Activated CD4-positive, alpha-beta T cell treated with anti-CD3 and anti-CD28 coated beads, Interleukin-2, amount 10 ng/mL, durations not matched to agents 7 days and 5 days (primary cell): ENCODE results near the gene CTU2. TPM values are rescaled to one million over a fixed set of nuclear protein-coding genes. Genes with fewer than 3 reads are reported as not detected.

Experiments used
- CTCF ChIA-PET: fragments of 350-600 bp; sonication (Branson Sonifier 250); formaldehyde crosslinking; loops from one replicate; lab custom pipeline; 2021; ENCODE audit warnings: antibody characterized with exemption; lab: Charles Lee
- POLR2A ChIA-PET: fragments of 350-600 bp; sonication (Branson Sonifier 250); formaldehyde crosslinking; loops from one replicate; lab custom pipeline; 2021; ENCODE audit warnings: antibody characterized with exemption; lab: Charles Lee
- DNase-seq: peaks from one replicate; pipeline ENCODE4 v3.0.0-alpha.2; 2020
- H3K27ac Mint-ChIP-seq: one replicate; pipeline ENCODE4 v1.8.0; 2021; ENCODE audit warnings: mild to moderate bottlenecking, moderate library complexity, mixed read lengths
- H3K27me3 Mint-ChIP-seq: one replicate; pipeline ENCODE4 v1.8.0; 2021; ENCODE audit warnings: mixed read lengths
- H3K36me3 Mint-ChIP-seq: one replicate; pipeline ENCODE4 v1.8.0; 2021; ENCODE audit warnings: low read depth, mixed read lengths
- H3K4me1 Mint-ChIP-seq: one replicate; pipeline ENCODE4 v1.8.0; 2021; ENCODE audit warnings: mixed read lengths
- H3K4me3 Mint-ChIP-seq: one replicate; pipeline ENCODE4 v1.8.0; 2021; ENCODE audit warnings: mild to moderate bottlenecking, moderate library complexity, mixed read lengths
- H3K9me3 Mint-ChIP-seq: one replicate; pipeline ENCODE4 v1.8.0; 2021; ENCODE audit warnings: mixed read lengths
- microRNA-seq: library from miRNA; unstranded; fragments of <30 nt; microRNA quantifications from one replicate; pipeline ENCODE4 v1.2.0, GENCODE V29; 2021; ENCODE audit warnings: borderline microRNAs expressed, borderline replicate concordance
- total RNA-seq, 2 experiments: library from RNA; stranded (reverse); gene quantifications; one replicate each; pipeline ENCODE4 v1.2.3, GENCODE V29; 2021

CTU2 gene
- total RNA-seq, 2 experiments from 2014 or later = 20.5 to 27.2 TPM

GRCh38 chr16:88759976-88760350 is 53.7 kb downstream of the CTU2 start:
- Mint-ChIP-seq H3K36me3 (peaks cover 4% of the 10 kb centered on the region), H3K27me3 (no peaks in the 10 kb centered on the region), H3K4me3 (no peak overlapping the region), H3K27ac (no peak overlapping the region), H3K4me1 (peaks cover 27% of the 10 kb centered on the region), H3K9me3 (no peaks in the 10 kb centered on the region)
- CTCF ChIA-PET = interaction anchor here (0.5 to 3.0 kb wide), 6 partner anchors 8 to 1296 kb away, joined by 3 to 10 read pairs (median 4); partner anchors contain the start of gene PIEZO1
- POLR2A ChIA-PET = no interaction called here
- no peak for DNase-seq

GRCh38 chr16:88760424-88761142 is 54.3 kb downstream of the CTU2 start:
- CTCF ChIA-PET = interaction anchor here (1.2 to 3.0 kb wide), 3 partner anchors 15 to 24 kb away, joined by 4 to 9 read pairs (median 4); partner anchors contain the start of gene PIEZO1
- POLR2A ChIA-PET = no interaction called here

GRCh38 chr16:88761143-88761534 is 54.8 kb downstream of the CTU2 start:
- Mint-ChIP-seq H3K36me3 (peaks cover 5% of the 10 kb centered on the region), H3K27ac (no peak overlapping the region), H3K4me1 (peaks cover 30% of the 10 kb centered on the region), H3K27me3 (no peaks in the 10 kb centered on the region), H3K9me3 (no peaks in the 10 kb centered on the region), H3K4me3 (no peak overlapping the region)
- ChIA-PET POLR2A (no interaction called here), CTCF (interaction anchor here (1.2 to 3.0 kb wide), 3 partner anchors 15 to 24 kb away, joined by 4 to 9 read pairs (median 4); partner anchors contain the start of gene PIEZO1)
- no peak for DNase-seq

More at GRCh38 chr16:88760424-88761142, 54.3 kb downstream of the CTU2 start:
- peaks cover 4% of the 10 kb centered on the region for H3K36me3 Mint-ChIP-seq
- DNase-seq = no peak
- no peaks in the 10 kb centered on the region for H3K27me3 Mint-ChIP-seq
- peaks cover 27% of the 10 kb centered on the region for H3K4me1 Mint-ChIP-seq
- no peak overlapping the region for H3K4me3 Mint-ChIP-seq
- H3K9me3 Mint-ChIP-seq = no peaks in the 10 kb centered on the region
- H3K27ac Mint-ChIP-seq = no peak overlapping the region

GRCh38 chr16:88761830-88762229 is 55.5 kb downstream of the CTU2 start:
- Mint-ChIP-seq H3K36me3 (peaks cover 6% of the 10 kb centered on the region), H3K27ac (no peak overlapping the region), H3K27me3 (no peaks in the 10 kb centered on the region), H3K4me1 (peaks cover 32% of the 10 kb centered on the region), H3K9me3 (no peaks in the 10 kb centered on the region), H3K4me3 (no peak overlapping the region)
- ChIA-PET POLR2A (no interaction called here), CTCF (interaction anchor here (3.0 to 3.3 kb wide), 2 partner anchors 22 to 25 kb away, joined by 9 to 15 read pairs; partner anchors contain the start of gene PIEZO1)
- no peak for DNase-seq

- Mint-ChIP-seq H3K36me3 (peaks cover 6% of the 10 kb centered on the region), H3K4me3 (no peak overlapping the region), H3K9me3 (no peaks in the 10 kb centered on the region), H3K4me1 (peaks cover 36% of the 10 kb centered on the region), H3K27me3 (no peaks in the 10 kb centered on the region), H3K27ac (no peak overlapping the region)
- ChIA-PET CTCF (interaction anchor here (0.6 to 3.3 kb wide), 6 partner anchors 10 to 404 kb away, joined by 3 to 15 read pairs (median 4); partner anchors contain the start of gene PIEZO1), POLR2A (no interaction called here)
- DNase-seq = no peak
These were observed 56.1 kb downstream of the CTU2 start for GRCh38 chr16:88762258-88762870.

- no peak for DNase-seq
- ChIA-PET CTCF (interaction anchor here (1.0 to 3.3 kb wide), 4 partner anchors 9 to 404 kb away, joined by 3 to 15 read pairs (median 4); no protein-coding TSS in a partner anchor), POLR2A (no interaction called here)
- peaks cover 34% of the 10 kb centered on the region for H3K4me1 Mint-ChIP-seq
- no peaks in the 10 kb centered on the region for H3K9me3 Mint-ChIP-seq
- no peaks in the 10 kb centered on the region for H3K27me3 Mint-ChIP-seq
- H3K27ac Mint-ChIP-seq = no peak overlapping the region
- H3K4me3 Mint-ChIP-seq = no peak overlapping the region
- H3K36me3 Mint-ChIP-seq = peaks cover 6% of the 10 kb centered on the region
These were observed 56.6 kb downstream of the CTU2 start for GRCh38 chr16:88762941-88763340.

GRCh38 chr16:88763502-88764053 is 57.3 kb downstream of the CTU2 start:
- peaks cover 30% of the 10 kb centered on the region for H3K4me1 Mint-ChIP-seq
- DNase-seq = no peak
- H3K4me3 Mint-ChIP-seq = no peak overlapping the region
- CTCF ChIA-PET = interaction anchor here (0.6 to 3.3 kb wide), 4 partner anchors 18 to 403 kb away, joined by 3 to 15 read pairs (median 4); no protein-coding TSS in a partner anchor
- H3K36me3 Mint-ChIP-seq = peaks cover 6% of the 10 kb centered on the region
- H3K27ac Mint-ChIP-seq = no peak overlapping the region
- POLR2A ChIA-PET = no interaction called here
- no peaks in the 10 kb centered on the region for H3K9me3 Mint-ChIP-seq
- no peaks in the 10 kb centered on the region for H3K27me3 Mint-ChIP-seq

- no peak overlapping the region for H3K27ac Mint-ChIP-seq
- CTCF ChIA-PET = interaction anchor here (1.8 to 3.3 kb wide), 2 partner anchors 18 to 27 kb away, joined by 4 to 15 read pairs; no protein-coding TSS in a partner anchor
- H3K4me1 Mint-ChIP-seq = peaks cover 27% of the 10 kb centered on the region
- no peak for DNase-seq
- H3K27me3 Mint-ChIP-seq = no peaks in the 10 kb centered on the region
- peaks cover 6% of the 10 kb centered on the region for H3K36me3 Mint-ChIP-seq
- H3K4me3 Mint-ChIP-seq = no peak overlapping the region
- no peaks in the 10 kb centered on the region for H3K9me3 Mint-ChIP-seq
- POLR2A ChIA-PET = no interaction called here
These were observed 57.8 kb downstream of the CTU2 start for GRCh38 chr16:88764080-88764479.

- Mint-ChIP-seq H3K4me3 (no peak overlapping the region), H3K27me3 (no peaks in the 10 kb centered on the region), H3K27ac (no peak overlapping the region), H3K4me1 (peaks cover 24% of the 10 kb centered on the region), H3K9me3 (no peaks in the 10 kb centered on the region), H3K36me3 (peaks cover 6% of the 10 kb centered on the region)
- ChIA-PET CTCF (interaction anchor here (0.8 to 3.3 kb wide), 5 partner anchors 9 to 327 kb away, joined by 3 to 15 read pairs (median 4); no protein-coding TSS in a partner anchor), POLR2A (no interaction called here)
- DNase-seq = no peak
These were observed 58.6 kb downstream of the CTU2 start for GRCh38 chr16:88764913-88765349.

Small RNA genes lying within 50 kb of the gene (microRNA-seq; reads per million reads assigned to microRNA genes)
- gene MIR4722 = not detected

Other genes starting within 250 kb of the CTU2 start
- 10 to 100 TPM; 77.1 to 87.0 TPM for gene ZC3H18, start 136.1 kb upstream of the CTU2 start, total RNA-seq
- gene IL17C, start 67.9 kb upstream of the CTU2 start, total RNA-seq = under 1 TPM in 1 of 2 experiments, not detected in 1; 0.20 TPM
- 100 to 1,000 TPM; 486 to 586 TPM for gene CYBA, start 55.5 kb upstream of the CTU2 start, total RNA-seq
- 10 to 100 TPM; 65.3 to 72.3 TPM for gene MVD, start 43.4 kb upstream of the CTU2 start, total RNA-seq
- 10 to 100 TPM; 21.0 to 24.2 TPM for gene SNAI3, start 20.0 kb upstream of the CTU2 start, total RNA-seq
- gene RNF166, start 95 bp upstream of the CTU2 start, total RNA-seq = 100 to 1,000 TPM; 214 to 234 TPM
- gene PIEZO1, start 78.7 kb downstream of the CTU2 start, total RNA-seq = 100 to 1,000 TPM; 239 to 303 TPM
- gene CDT1, start 97.3 kb downstream of the CTU2 start, total RNA-seq = 100 to 1,000 TPM; 113 to 119 TPM
- 100 to 1,000 TPM in 1 of 2 experiments, 10 to 100 TPM in 1; 86.2 to 112 TPM for gene APRT, start 105.4 kb downstream of the CTU2 start, total RNA-seq
- 10 to 100 TPM; 29.4 to 35.7 TPM for gene GALNS, start 150.4 kb downstream of the CTU2 start, total RNA-seq
- 10 to 100 TPM; 47.7 to 55.7 TPM for gene TRAPPC2L, start 150.6 kb downstream of the CTU2 start, total RNA-seq
- not detected for gene PABPN1L, start 160.2 kb downstream of the CTU2 start, total RNA-seq